Heart left ventricle (tissue), 16 donors: ENCODE data around the gene EHD1. TPM values are rescaled to one million over a fixed set of nuclear protein-coding genes. Genes with fewer than 3 reads are reported as not detected.
A peak's percentile ranks its signal among the peaks of the same experiment; 100 is the strongest.

Experiments
- ATAC-seq, 4 donors: fragments of 200-7000 bp; cut with Tn5 transposase; one replicate each; pipeline ENCODE4 v1.9.1; 2020 to 2022; ENCODE audit warnings: moderate library complexity in 4 of 4, mild to moderate bottlenecking in 3 of 4, moderate number of reproducible peaks in 1 of 4
- DNase-seq, 5 donors: peaks; one replicate each; pipeline ENCODE4 v3.0.0-alpha.2; 2020
- H3K27ac ChIP-seq, 12 donors: fragments of 200-600 bp; sonication (generic) in 4 of 12; one replicate each; pipeline versions ENCODE4 v1.5.0 to v1.8.0; 2016 to 2022; ENCODE audit warnings: mild to moderate bottlenecking in 2 of 12
- H3K27me3 ChIP-seq, 9 donors: fragments of 200-600 bp; sonication (generic) in 2 of 9; one replicate each; pipeline versions ENCODE4 v1.5.1 to v1.8.0; 2016 to 2022; ENCODE audit warnings: mild to moderate bottlenecking in 3 of 9
- H3K36me3 ChIP-seq, 9 donors: fragments of 200-600 bp; sonication (generic) in 2 of 9; one replicate each; pipeline versions ENCODE4 v1.5.0 to v1.8.0; 2018 to 2022; ENCODE audit warnings: mild to moderate bottlenecking in 2 of 9
- H3K4me1 ChIP-seq, 12 donors: fragments of 200-600 bp; sonication (generic) in 4 of 12; one replicate each; pipeline versions ENCODE4 v1.5.0 to v1.8.0; 2016 to 2022; ENCODE audit warnings: mild to moderate bottlenecking in 3 of 12
- H3K4me3 ChIP-seq, 12 donors: fragments of 200-600 bp; sonication (generic) in 4 of 12; one replicate each; pipeline versions ENCODE4 v1.5.0 to v1.8.0; 2017 to 2022; ENCODE audit warnings: mild to moderate bottlenecking in 9 of 12, moderate library complexity in 4 of 12
- H3K9me3 ChIP-seq, 12 donors: fragments of 200-600 bp; sonication (generic) in 4 of 12; one replicate each; pipeline versions ENCODE4 v1.5.0 to v1.8.0; 2016 to 2022; ENCODE audit warnings: mild to moderate bottlenecking in 1 of 12
- CTCF ChIP-seq, 12 donors: fragments of 200-600 bp; sonication (generic) in 4 of 12; IDR thresholded peaks; one replicate each; pipeline versions ENCODE4 v1.5.0 to v1.8.0; 2018 to 2022; ENCODE audit warnings: antibody characterized with exemption in 12 of 12, mild to moderate bottlenecking in 5 of 12
- POLR2A ChIP-seq, 2 donors: fragments of 450-650 bp; IDR thresholded peaks; one replicate each; pipeline ENCODE4 v1.6.1; 2017; ENCODE audit warnings: antibody characterized with exemption in 2 of 2, mild to moderate bottlenecking in 2 of 2, moderate library complexity in 2 of 2
- WGBS, 4 donors: extraction: QIAGEN DNeasy Blood & Tissue Kit in 2 of 4; methylation state at CpG; one replicate each; pipeline versions ENCODE4 v1.1.5 to v1.1.7; 2013 to 2018; 5-methylcytosine and 5-hydroxymethylcytosine counted together
- intact Hi-C, 10 donors: fragments of 100-400 bp; cut with DNase I; formaldehyde crosslinking; loops; one replicate each; pipeline versions ENCODE4 v1.11.1 to v1.14.2; 2022
- polyA plus RNA-seq, 2 donors: library from polyadenylated mRNA; stranded (reverse); fragments of 200-250 nt; gene quantifications; one replicate each; pipeline ENCODE4 v1.2.3, GENCODE V29; 2013
- total RNA-seq, 9 donors: library from RNA; depleted of rRNA in 2 of 9; stranded (reverse); fragments of >200 nt in 2 of 9; fragmentation: NEBNext Ultra II Directional in 3 of 9; extraction: Animal tissue kit (Norgen Biotek cat#: 25700) in 3 of 9; gene quantifications; one replicate each; pipeline versions ENCODE4 v1.1.0 to v1.2.4, GENCODE V29; 2016 to 2023
- donor health status: ischemic (EF 13 %, LVEDD 7.1; RV severe dilation, severe dysfunction).
- donor health status: healthy with polysubstance abuse.
- donor health status: DM: no; HTN: yes; CAD: no.
- donor health status: DM: no; HTN: no; CAD: no.
- donor health status: ischemic (EF 25% LVEDD 6.9; RV normal size, moderate dysfunction).
- donor health status: ischemic (EF 25% LVEDD 5.7; RV mildly dilated, moderate dysfunction).
- donor health status: healthy.
- donor health status: DM: yes; HTN: yes; CAD: no.
- donor health status: ischemic (EF 35%, LVEDD 5.7; RV mildly dilated, moderate dysfunction).
- donor health status: nonischemic (EF 11% LVEDD 7.7; RV severe dilation, severe dysfunction).
- donor health status: DM: yes; HTN: yes; CAD: no.
- donor health status: PGD.
- donor health status: ischemic (EF 29% LVEDD 5.4; RV normal size, mild dysfunction).
- donor health status: nonischemic (EF 23%, LVEDD 6.1; RV moderate dilation, normal function).

The EHD1 gene
- total and polyA plus RNA-seq, 11 donors = 27.9 to 102 (median 58.0) TPM

GRCh38 chr11:64921384-64921783 lies 43.0 kb upstream of the EHD1 start:
- WGBS, 4 donors = 47 to 61% (median 53%) methylated on average over 2 to 3 of the region's 3 CpGs
- ATAC-seq = no peak
- Histone ChIP-seq H3K4me3 (no peak overlapping the region), H3K36me3 (peaks cover 0 to 2% (median 0%) of the 10 kb centered on the region in 9 donors), H3K27me3 (no peaks in the 10 kb centered on the region), H3K4me1 (peaks cover 0 to 54% (median 31%) of the 10 kb centered on the region in 12 donors), H3K27ac (no peak overlapping the region), H3K9me3 (no peaks in the 10 kb centered on the region)
- intact Hi-C loops = loop anchor here in 6 of 10 donors (5.0 to 10.0 kb wide), 5 partner anchors 73 to 203 kb away; partner anchors contain the start of genes ARL2 (in 4 of the 6), BATF2 (in 1 of the 6), FAU (in 1 of the 6) and MRPL49 (in 1 of the 6)
- TF ChIP-seq CTCF (IDR thresholded peaks at IDR 0.05) = no peak
- no peak for TF ChIP-seq POLR2A (IDR thresholded peaks at IDR 0.05)
- no peak for DNase-seq

DNA sequence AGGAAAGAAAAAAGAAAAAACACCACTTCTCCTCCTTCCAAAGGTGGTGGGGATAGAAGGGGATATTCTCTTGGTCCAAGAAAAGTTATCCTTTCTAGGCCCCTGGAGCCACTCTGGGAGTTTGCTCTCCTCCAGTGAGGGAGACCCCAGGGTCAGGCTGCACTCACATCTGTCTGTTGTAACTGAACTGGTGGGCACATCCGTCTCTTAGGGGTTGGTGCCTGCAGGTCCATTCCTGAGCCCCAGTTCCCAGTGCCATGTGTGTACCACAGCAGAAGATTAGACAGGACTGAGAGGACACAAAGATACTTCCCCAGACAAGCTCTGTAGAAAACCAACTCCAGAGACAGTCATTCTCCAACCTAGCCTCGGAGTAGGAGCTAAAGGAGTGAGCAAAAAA lies 41.7 kb upstream of the EHD1 start:
- intact Hi-C loops = loop anchor here in 6 of 10 donors (5.0 to 10.0 kb wide), 5 partner anchors 75 to 205 kb away; partner anchors contain the start of genes ARL2 (in 4 of the 6), BATF2 (in 1 of the 6), FAU (in 1 of the 6) and MRPL49 (in 1 of the 6)
- no peaks in the 10 kb centered on the region for H3K36me3 ChIP-seq
- H3K9me3 ChIP-seq = no peaks in the 10 kb centered on the region
- peak overlapping the region in 2 of 12 donors; percentile 2 to 54 for H3K27ac ChIP-seq
- no peak for TF ChIP-seq POLR2A (IDR thresholded peaks at IDR 0.05)
- no peak for TF ChIP-seq CTCF (IDR thresholded peaks at IDR 0.05)
- H3K4me1 ChIP-seq = peaks cover 0 to 54% (median 32%) of the 10 kb centered on the region in 12 donors
- no peaks in the 10 kb centered on the region for H3K27me3 ChIP-seq
- H3K4me3 ChIP-seq = no peak overlapping the region
- ATAC-seq = no peak
- DNase-seq = no peak
- WGBS, 4 donors = 72 to 83% (median 76%) methylated on average over 2 of the region's 2 CpGs

DNA sequence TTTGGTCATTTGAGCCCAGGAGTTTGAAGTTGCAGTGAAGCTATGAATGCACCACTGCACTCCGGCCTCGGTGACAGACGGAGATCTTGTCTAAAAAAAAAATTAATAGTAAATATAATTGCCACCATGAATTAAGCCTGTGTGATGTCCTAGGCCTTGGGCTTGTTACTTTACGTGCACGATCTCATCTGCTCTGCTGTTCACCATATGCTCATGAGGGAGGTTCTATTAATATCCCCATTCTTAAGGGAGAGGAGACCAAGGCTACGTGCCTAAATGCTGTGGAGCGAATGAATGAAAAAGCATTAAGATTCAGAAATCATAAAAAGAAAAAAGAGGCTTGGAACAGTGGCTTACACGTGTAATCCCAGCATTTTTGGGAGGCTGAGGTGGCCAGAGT lies 41.2 kb upstream of the EHD1 start:
- Histone ChIP-seq H3K4me3 (no peak overlapping the region), H3K4me1 (peaks cover 0 to 53% (median 31%) of the 10 kb centered on the region in 12 donors), H3K36me3 (no peaks in the 10 kb centered on the region), H3K27ac (peak overlapping the region in 4 of 12 donors; percentile 2 to 54 (median 6)), H3K9me3 (no peaks in the 10 kb centered on the region), H3K27me3 (no peaks in the 10 kb centered on the region)
- intact Hi-C loops = loop anchor here in 9 of 10 donors (5.0 to 10.0 kb wide), 8 partner anchors 75 to 205 kb away; partner anchors contain the start of genes ARL2 (in 6 of the 9), SNX15 (in 3 of the 9), BATF2 (in 2 of the 9) and FAU (in 1 of the 9)
- 62 to 66% (median 66%) methylated on average over 8 of the region's 8 CpGs for WGBS, 4 donors
- TF ChIP-seq CTCF (IDR thresholded peaks at IDR 0.05) = no peak
- TF ChIP-seq POLR2A (IDR thresholded peaks at IDR 0.05) = no peak
- DNase-seq (no peak), ATAC-seq (no peak)

GRCh38 chr11:64918017-64918416 lies 39.6 kb upstream of the EHD1 start:
- H3K4me1 ChIP-seq = peaks cover 0 to 43% (median 26%) of the 10 kb centered on the region in 12 donors
- H3K27me3 ChIP-seq = no peaks in the 10 kb centered on the region
- H3K27ac ChIP-seq = peak overlapping the region in 11 of 12 donors; percentile 75 to 90 (median 85)
- TF ChIP-seq CTCF (IDR thresholded peaks at IDR 0.05) = peak in 5 of 12 donors; percentile 20 to 34 (median 22)
- TF ChIP-seq POLR2A (IDR thresholded peaks at IDR 0.05) = no peak
- no peak for DNase-seq
- no peaks in the 10 kb centered on the region for H3K9me3 ChIP-seq
- 17 to 26% (median 22%) methylated on average over 4 of the region's 4 CpGs for WGBS, 4 donors
- intact Hi-C loops = loop anchor here in 6 of 10 donors (5.0 to 10.0 kb wide), 4 partner anchors 79 to 187 kb away; partner anchors contain the start of genes SNX15 (in 3 of the 6), ARL2 (in 2 of the 6) and BATF2 (in 1 of the 6)
- peaks cover 0 to 15% (median 13%) of the 10 kb centered on the region in 9 donors for H3K36me3 ChIP-seq
- peak overlapping the region; percentile 34 to 100 (median 90) for H3K4me3 ChIP-seq
- ATAC-seq = no peak
